GM18909 (cell line): ENCODE measurements around the gene KIZ.

Experiments used
- ATAC-seq: cut with Tn5 transposase; IDR thresholded peaks from one replicate; pipeline ENCODE4 v1.9.1; 2021; ENCODE audit warnings: mild to moderate bottlenecking; ENCODE audit not compliant: unreplicated experiment, poor library complexity

Gene KIZ

DNA sequence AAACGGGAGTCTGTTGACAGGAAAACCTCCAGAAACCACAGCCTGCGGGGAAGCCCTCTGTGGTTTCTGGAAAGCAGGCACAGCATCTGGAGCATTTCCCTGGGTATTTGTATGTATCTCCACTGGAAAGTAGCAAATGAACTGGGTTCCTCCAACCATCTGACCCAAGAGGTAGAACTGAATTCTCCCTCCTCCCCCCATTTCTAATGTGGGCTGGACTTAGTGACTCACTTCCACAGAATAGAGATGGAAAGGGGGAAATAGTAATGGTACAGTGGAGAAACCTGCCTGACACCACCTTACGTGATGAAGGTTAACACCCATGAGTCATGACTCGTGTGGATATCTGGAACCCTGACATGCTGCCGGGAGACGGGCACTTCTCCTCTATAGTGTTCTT is 125.4 kb downstream of the KIZ start:
- ATAC-seq, result no peak

- no peak for ATAC-seq
These were observed 131.3 kb downstream of the KIZ start for GRCh38 chr20:21257192-21257591.

GRCh38 chr20:21258411-21258810 is 132.5 kb downstream of the KIZ start:
- ATAC-seq, result no peak

DNA sequence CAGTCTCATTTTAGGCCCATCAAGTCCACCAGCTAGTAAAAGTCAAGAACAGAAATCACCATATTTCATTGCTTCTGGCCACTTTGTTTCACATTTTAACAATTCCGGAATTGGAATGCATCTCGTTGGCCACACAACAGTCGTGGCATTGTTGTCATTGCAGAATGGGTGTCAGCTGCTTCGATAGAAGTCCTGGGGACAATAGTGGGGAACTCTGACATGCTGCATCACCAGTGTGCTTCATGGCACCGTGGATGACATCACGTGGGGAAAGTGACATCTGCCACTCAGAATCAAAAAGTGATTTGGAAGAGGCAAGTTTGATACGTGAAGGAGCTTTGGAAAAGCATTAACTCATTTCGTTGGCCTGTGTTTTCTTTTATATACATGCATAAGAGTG is 133.5 kb downstream of the KIZ start:
- no peak for ATAC-seq

DNA sequence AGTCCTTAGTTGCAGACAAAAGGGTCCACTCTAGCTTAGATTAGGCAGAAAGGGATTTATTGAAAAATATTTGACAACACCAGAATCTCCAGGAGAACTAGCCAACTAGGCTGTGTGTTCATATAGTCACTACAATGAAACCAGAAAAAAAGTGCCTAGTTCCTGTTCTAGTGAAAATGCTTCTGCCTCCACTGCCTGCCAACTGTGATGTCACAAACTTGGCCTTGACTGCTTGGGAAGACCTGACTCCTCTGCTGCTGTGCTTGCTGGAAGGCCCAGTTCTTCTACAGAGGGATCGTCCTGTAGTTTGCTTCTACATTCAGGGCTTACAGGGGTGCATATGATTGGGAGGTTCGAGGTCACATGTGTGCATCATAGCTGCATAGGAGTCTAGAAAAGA is 136.9 kb downstream of the KIZ start:
- no peak for ATAC-seq

- no peak for ATAC-seq
These were observed 139.6 kb downstream of the KIZ start for GRCh38 chr20:21265261-21266190.

GRCh38 chr20:21266191-21266536 is 140.3 kb downstream of the KIZ start:
- no peak for ATAC-seq

GRCh38 chr20:21269772-21270171 is 143.9 kb downstream of the KIZ start:
- no peak for ATAC-seq

DNA sequence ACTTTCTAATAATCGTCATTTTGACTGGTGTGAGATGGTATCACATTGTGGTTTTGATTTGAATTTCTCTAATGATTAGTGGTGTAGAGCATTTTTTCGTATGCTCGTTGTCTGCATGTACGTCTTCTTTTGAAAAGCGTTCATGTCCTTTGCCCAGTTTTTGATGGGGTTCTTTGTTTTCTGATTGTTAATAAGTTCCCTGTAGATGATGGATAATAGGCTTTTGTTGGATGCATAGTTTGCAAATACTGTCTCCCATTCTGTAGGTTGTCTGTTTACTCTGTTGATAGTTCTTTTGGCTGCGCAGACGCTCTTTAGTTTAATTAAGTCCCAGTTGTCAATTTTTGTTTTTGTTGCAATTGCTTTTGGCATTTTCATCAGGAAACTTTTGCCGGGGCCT is 144.9 kb downstream of the KIZ start:
- no peak for ATAC-seq

- peak; percentile 64 for ATAC-seq
These were observed 146.4 kb downstream of the KIZ start for GRCh38 chr20:21272279-21272678.

GRCh38 chr20:21272679-21273078 is 146.8 kb downstream of the KIZ start:
- peak; percentile 64 for ATAC-seq

DNA sequence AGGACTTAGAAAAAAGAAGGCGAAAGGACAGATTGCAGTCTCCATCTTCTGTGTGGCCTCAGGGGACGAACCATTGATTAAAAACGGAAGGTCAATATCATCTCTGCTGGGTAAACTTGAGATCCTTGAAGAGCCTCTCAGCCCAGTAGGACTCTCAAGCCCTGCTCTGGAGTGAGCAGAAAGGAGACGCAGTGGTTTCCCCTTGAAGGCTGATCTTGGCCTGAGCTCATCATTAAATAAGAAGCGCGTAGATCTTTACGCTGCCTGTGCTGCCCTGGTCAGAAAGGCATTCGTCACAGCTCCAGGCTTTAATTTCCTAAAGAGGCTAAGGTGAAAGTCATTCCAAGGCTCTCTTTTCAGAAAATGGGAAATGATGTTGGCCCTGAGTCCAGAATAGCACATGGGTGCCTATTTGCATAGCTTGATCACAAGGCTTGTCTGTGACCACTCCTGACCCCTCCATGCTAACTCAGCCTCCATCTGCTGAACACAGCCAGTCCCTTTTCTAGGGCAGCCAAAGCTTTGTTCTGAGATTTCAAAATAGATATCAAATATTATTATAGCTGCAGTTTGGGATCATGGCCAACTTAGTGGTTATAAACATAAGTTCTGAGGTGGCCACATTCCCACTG is 148.0 kb downstream of the KIZ start:
- ATAC-seq, result no peak

- no peak for ATAC-seq
These were observed 152.9 kb downstream of the KIZ start for GRCh38 chr20:21278829-21279228.

DNA sequence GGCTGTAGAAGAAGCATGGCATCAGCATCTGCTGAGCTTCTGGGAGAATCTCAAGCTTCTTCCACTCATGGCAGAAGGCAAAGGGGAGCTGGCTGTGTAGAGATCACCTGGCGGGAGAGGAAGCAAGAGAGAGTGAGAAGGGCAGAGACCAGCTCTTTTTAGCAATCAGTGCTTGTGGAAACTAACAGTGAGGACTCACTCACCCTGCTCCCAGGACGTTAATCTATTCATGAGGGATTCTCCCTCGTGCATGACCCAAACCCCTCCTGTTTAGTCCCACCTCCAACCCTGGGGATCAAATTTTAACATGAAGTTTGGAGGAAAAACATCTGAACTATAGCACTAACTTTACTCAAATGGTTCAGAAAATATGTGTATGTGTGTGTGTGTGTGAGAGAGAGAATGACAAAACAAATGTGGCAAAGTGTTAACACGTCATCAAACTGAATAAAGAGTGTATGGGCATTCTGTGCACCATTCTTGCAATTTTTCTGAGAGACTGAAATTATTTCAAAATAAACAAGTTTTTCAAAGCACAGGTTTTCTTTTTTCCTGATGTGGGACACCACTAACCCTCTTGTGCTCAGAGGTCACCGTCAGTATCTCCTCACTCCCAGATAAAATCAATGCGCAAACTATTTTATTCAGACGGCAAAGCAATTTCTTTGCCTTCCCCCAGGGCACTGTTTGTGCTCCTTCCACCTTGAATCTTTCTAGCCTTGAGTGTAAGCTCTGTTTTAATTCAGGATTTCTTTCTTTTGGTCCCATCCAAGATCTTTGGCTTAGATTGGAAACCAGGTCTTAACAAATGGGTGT is 154.0 kb downstream of the KIZ start:
- no peak for ATAC-seq

DNA sequence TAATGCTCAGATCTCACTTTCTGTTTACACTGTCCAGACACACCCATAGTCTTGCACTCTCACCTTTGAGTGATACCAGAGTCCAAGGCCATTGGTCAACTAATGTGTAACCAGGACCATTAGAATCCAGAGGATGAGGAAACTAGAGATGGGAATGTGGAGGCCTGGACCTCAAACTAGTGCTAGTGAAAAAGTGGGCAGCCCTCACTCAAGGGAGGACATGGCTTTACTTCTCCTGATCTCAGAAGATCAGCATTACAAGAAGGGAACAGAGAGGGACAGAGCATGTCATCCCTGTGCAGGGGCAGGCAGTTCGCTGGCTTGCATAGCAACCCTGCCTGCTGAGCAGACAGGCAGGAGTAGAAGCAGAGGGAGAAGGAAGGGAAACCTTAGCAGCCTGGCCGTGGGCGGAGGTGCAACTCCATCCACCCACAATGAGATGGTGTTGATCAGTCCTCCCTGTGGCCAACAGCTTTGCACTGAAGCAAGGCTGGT is 154.7 kb downstream of the KIZ start:
- ATAC-seq, result no peak

GRCh38 chr20:21286775-21287174 is 160.9 kb downstream of the KIZ start:
- ATAC-seq, result no peak

- no peak for ATAC-seq
These were observed 162.9 kb downstream of the KIZ start for GRCh38 chr20:21288587-21289370.

DNA sequence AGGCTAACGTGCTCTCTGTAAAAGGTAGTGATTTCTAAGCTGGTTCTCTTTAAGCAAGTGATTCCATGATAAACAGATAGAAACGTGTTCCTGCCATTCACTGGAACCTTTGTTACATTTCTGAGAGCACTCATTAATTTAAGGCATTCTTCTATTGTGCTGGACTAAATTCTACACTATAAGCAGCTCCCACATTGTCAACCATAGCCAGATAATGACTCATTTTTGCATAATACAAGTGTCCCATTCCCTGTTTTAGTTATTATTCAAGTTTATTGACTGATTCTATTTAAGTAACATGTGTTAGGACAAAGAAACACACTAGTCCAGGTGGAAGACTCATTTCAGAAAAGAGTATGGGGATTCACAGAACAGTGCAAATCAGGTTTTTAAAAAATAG is 163.8 kb downstream of the KIZ start:
- no peak for ATAC-seq

DNA sequence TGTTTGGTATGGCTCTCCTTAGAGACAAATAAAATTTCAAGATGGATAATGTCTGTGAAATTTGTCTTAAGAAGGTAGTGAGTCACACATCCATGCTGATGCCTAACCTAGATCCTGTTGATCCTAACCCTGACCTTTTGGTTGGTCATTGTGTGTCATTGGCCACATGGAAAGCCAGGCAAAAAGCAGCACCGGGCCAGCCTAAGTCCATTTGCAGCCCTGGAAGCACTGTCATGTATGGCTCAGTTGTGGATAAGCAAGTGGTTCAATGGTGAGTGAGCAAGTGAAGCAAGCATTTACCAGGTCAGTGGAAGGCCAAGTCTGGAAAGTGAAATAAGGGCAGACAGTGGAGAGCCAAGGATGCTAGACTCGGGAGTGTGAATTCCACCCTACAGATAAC is 165.1 kb downstream of the KIZ start:
- ATAC-seq, result no peak

DNA sequence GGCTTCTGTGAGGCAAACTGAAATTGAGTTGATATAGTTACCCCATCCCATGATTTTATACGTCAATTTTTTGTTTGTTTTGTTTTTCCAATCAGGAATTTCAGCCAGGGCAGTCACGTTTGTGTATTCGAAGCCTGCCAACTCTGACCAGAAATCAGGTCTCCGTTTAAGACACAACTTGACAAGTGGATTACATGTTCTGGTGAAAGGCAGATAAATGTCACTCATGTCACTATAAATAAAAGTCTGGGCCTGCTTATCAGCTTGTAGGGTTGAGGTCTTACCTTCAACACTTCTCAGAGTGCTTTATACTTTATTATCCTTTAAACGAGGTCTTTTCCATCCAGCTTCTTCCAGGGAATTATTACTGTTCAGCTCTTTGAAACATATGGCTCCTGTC is 168.9 kb downstream of the KIZ start:
- ATAC-seq, result no peak
